ENCODE results near the gene MVK.

GRCh38 chr12:109638735-109639134 is 65.1 kb downstream of the MVK start:
- TF ChIP-seq EZH2 (IDR thresholded peaks at IDR 0.05; ENCODE audit: low read depth) (no peak), CTCF (conservative IDR thresholded peaks at IDR 0.05) (no peak)

All from PC-9 (cell line).